Naive thymus-derived CD8-positive, alpha-beta T cell (primary cell): Measurements from ENCODE around the gene RHPN2. TPM values are rescaled to one million over a fixed set of nuclear protein-coding genes. Genes with fewer than 3 reads are reported as not detected.
A peak's percentile ranks its signal among the peaks of the same experiment; 100 is the strongest.

Source experiments
- ATAC-seq, 2 donors: fragments of 150-1000 bp; cut with Tn5 transposase in 1 of 2; sonication (Bioruptor Pico), chemical (Tn5 transposase) in 1 of 2; 1 replicate in 1 of 2; 2 replicates in 1 of 2; pipeline ENCODE4 v1.10.0; 2021; ENCODE audit warnings: mild to moderate bottlenecking in 2 of 2, moderate library complexity in 2 of 2
- POLR2A ChIA-PET: fragments of 350-600 bp; sonication (Branson Sonifier 250); formaldehyde crosslinking; loops from one replicate; lab custom pipeline; 2021; ENCODE audit warnings: antibody characterized with exemption; lab: Charles Lee
- DNase-seq, 10 donors: peaks; one replicate each; pipeline versions ENCODE4 v3.0.0 to v3.0.0-alpha.2; 2020 to 2022
- H3K27ac Mint-ChIP-seq, 10 donors: one replicate each; pipeline ENCODE4 v1.8.0; 2020 to 2022; ENCODE audit warnings: mild to moderate bottlenecking in 10 of 10, mixed read lengths in 10 of 10, moderate library complexity in 4 of 10, inconsistent platforms in 1 of 10
- H3K27me3 Mint-ChIP-seq, 5 donors: one replicate each; pipeline ENCODE4 v1.8.0; 2021 to 2022; ENCODE audit warnings: mixed read lengths in 5 of 5
- H3K36me3 Mint-ChIP-seq, 3 donors: one replicate each; pipeline ENCODE4 v1.8.0; 2020 to 2022; ENCODE audit warnings: mixed read lengths in 3 of 3, mild to moderate bottlenecking in 2 of 3, inconsistent platforms in 1 of 3
- H3K4me1 Mint-ChIP-seq, 4 donors: one replicate each; pipeline ENCODE4 v1.8.0; 2021 to 2022; ENCODE audit warnings: mixed read lengths in 4 of 4
- H3K4me3 Mint-ChIP-seq, 10 donors: one replicate each; pipeline ENCODE4 v1.8.0; 2020 to 2022; ENCODE audit warnings: mild to moderate bottlenecking in 10 of 10, mixed read lengths in 10 of 10, moderate library complexity in 6 of 10, inconsistent platforms in 1 of 10
- H3K9me3 Mint-ChIP-seq, 9 donors: one replicate each; pipeline ENCODE4 v1.8.0; 2020 to 2022; ENCODE audit warnings: mixed read lengths in 9 of 9, mild to moderate bottlenecking in 3 of 9, inconsistent platforms in 1 of 9, moderate library complexity in 1 of 9
- polyA plus RNA-seq, 3 donors: library from polyadenylated mRNA; unstranded; fragments of 300-500 nt; fragmentation: Illumina TruSeq; gene quantifications; one replicate each; pipeline ENCODE4 v1.2.3, GENCODE V29; 2021
- total RNA-seq, 8 experiments: library from RNA in 2 of 8; stranded (reverse) in 2 of 8; gene quantifications; one replicate each; pipeline ENCODE4 v1.2.3 and lab custom pipeline; 2021 to 2026

RHPN2 gene
- total and polyA plus RNA-seq, 5 experiments from 2014 or later = 0.06 to 2.8 (median 1.8) TPM

DNA sequence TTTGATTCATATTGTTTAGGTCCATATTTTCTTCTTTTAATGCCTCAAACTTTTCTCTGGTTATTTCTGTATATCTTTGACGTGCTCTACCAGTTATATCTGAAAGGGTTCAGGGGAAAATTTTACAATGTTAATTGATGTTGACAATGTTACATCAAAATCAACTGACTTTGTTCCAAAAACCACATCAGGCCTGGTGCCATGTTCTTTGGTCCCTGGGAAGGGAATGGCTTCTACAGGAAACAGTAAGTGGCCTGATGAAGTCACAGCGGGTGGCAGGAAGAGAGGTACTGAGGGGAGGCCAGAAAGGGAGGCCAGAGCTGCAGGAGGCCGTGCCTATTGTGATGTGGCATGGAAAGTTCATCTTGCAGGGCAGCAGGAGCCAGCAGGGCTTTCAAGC is 131.1 kb downstream of the RHPN2 start:
- Mint-ChIP-seq H3K4me3 (no peak overlapping the region), H3K4me1 (peaks cover 0 to 7% (median 3%) of the 10 kb centered on the region in 4 donors), H3K9me3 (peaks cover 2 to 7% (median 5%) of the 10 kb centered on the region in 9 donors), H3K27me3 (no peaks in the 10 kb centered on the region), H3K27ac (peak overlapping the region in 4 of 10 donors; percentile 3 to 41 (median 20)), H3K36me3 (peaks cover 18 to 63% (median 43%) of the 10 kb centered on the region in 3 donors)
- ATAC-seq (no peak), DNase-seq (no peak)
- POLR2A ChIA-PET = no interaction called here

DNA sequence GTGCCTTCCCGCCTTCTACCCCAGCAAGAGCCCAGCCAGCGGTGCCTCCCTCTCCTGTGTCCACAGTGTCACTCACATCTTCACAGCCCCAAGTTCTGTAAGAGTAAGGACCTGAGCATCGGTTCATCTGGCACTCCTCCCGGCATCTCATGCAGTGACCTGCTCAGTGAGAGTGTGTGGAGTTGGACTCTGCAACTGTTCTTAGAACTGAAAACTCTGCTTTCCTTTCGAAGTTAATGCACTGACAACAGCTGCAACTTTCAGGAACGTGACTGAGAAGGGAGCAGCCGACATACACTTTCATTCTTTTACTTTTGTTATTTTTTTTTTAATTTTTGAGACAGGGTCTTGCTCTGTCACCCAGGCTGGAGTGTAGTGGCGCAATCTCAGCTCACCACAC is 134.1 kb downstream of the RHPN2 start:
- Mint-ChIP-seq H3K27ac (no peak overlapping the region), H3K36me3 (peaks cover 18 to 58% (median 54%) of the 10 kb centered on the region in 3 donors), H3K9me3 (peaks cover 3 to 15% (median 11%) of the 10 kb centered on the region in 9 donors), H3K27me3 (no peaks in the 10 kb centered on the region), H3K4me3 (no peak overlapping the region), H3K4me1 (peaks cover 0 to 7% (median 3%) of the 10 kb centered on the region in 4 donors)
- POLR2A ChIA-PET = no interaction called here
- no peak for ATAC-seq
- no peak for DNase-seq

DNA sequence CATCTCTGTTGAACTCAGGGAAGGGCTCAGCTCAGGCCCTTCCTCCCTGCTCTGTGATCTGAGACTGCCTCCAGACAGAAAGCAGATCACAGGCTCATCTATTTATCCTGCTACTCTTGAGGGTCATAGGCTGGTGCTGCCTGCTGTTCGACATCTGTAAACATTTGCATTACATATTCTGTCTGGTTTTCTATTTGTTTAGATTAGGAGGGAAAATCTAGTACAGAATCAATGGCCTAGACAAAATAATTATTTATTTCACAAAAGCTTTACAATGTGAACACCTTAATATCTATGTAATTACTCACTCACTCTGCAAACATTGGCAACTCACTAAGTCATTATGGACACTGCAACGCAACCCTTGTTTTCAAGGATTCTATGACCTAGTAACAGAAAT is 135.9 kb downstream of the RHPN2 start:
- no peak overlapping the region for H3K27ac Mint-ChIP-seq

More for the DNA sequence above, 135.9 kb downstream of the RHPN2 start:
- Mint-ChIP-seq H3K4me3 (no peak overlapping the region), H3K36me3 (peaks cover 18 to 68% (median 46%) of the 10 kb centered on the region in 3 donors), H3K9me3 (peaks cover 3 to 15% (median 11%) of the 10 kb centered on the region in 9 donors), H3K27me3 (no peaks in the 10 kb centered on the region), H3K4me1 (peaks cover 0 to 5% (median 1%) of the 10 kb centered on the region in 4 donors)
- DNase-seq (no peak), ATAC-seq (no peak)
- POLR2A ChIA-PET = no interaction called here

Other genes starting within 250 kb of the RHPN2 start
- gene SLC7A9, start 195.1 kb downstream of the RHPN2 start, total RNA-seq = 1 to 10 TPM in 1 of 2 experiments, under 1 TPM in 1; 0.93 to 1.5 TPM
- not detected for gene SLC7A9, start 195.1 kb downstream of the RHPN2 start, polyA plus RNA-seq
- 10 to 100 TPM; 15.6 to 17.8 TPM for gene CEP89, start 92.9 kb downstream of the RHPN2 start, total RNA-seq
- gene CEP89, start 92.9 kb downstream of the RHPN2 start, polyA plus RNA-seq = 10 to 100 TPM in 1 of 3 donors, 1 to 10 TPM in 2; 6.8 to 11.3 (median 8.0) TPM
- gene FAAP24, start 92.6 kb downstream of the RHPN2 start, total RNA-seq = 1 to 10 TPM; 1.3 to 2.0 TPM
- gene FAAP24, start 92.6 kb downstream of the RHPN2 start, polyA plus RNA-seq = 1 to 10 TPM; 1.5 to 4.6 (median 1.9) TPM
- 10 to 100 TPM; 18.3 to 21.7 TPM for gene GPATCH1, start 16.3 kb upstream of the RHPN2 start, total RNA-seq
- 1 to 10 TPM; 3.9 to 6.4 (median 5.0) TPM for gene GPATCH1, start 16.3 kb upstream of the RHPN2 start, polyA plus RNA-seq
- under 1 TPM in 1 of 2 experiments, not detected in 1; 0.60 TPM for gene WDR88, start 67.2 kb upstream of the RHPN2 start, total RNA-seq
- under 1 TPM; 0.10 to 0.27 (median 0.12) TPM for gene WDR88, start 67.2 kb upstream of the RHPN2 start, polyA plus RNA-seq
- not detected for gene LRP3, start 129.4 kb upstream of the RHPN2 start, total RNA-seq
- gene LRP3, start 129.4 kb upstream of the RHPN2 start, polyA plus RNA-seq = not detected
- not detected for gene SLC7A10, start 161.0 kb upstream of the RHPN2 start, total RNA-seq
- gene SLC7A10, start 161.0 kb upstream of the RHPN2 start, polyA plus RNA-seq = not detected
- under 1 TPM; 0.66 to 0.99 TPM for gene CEBPA, start 237.6 kb upstream of the RHPN2 start, total RNA-seq
- 1 to 10 TPM in 1 of 3 donors, under 1 TPM in 1, not detected in 1; 0.08 to 1.3 TPM for gene CEBPA, start 237.6 kb upstream of the RHPN2 start, polyA plus RNA-seq